SK-N-SH (cell line): ENCODE results near the gene C1orf216. TPM values are rescaled to one million over a fixed set of nuclear protein-coding genes. Genes with fewer than 3 reads are reported as not detected.
A peak's percentile ranks its signal among the peaks of the same experiment; 100 is the strongest.

Source experiments
- CTCF ChIA-PET: fragments of 300-600, 350-600 bp; formaldehyde crosslinking; extraction: SDS; loops from one replicate; lab custom pipeline; 2021; lab: Yijun Ruan, JAX
- POLR2A ChIA-PET: fragments of 350-600 bp; sonication (Branson Sonifier 250); formaldehyde crosslinking; extraction: SDS; loops from one replicate; lab custom pipeline; 2020; ENCODE audit warnings: antibody characterized with exemption, inconsistent platforms; lab: Yijun Ruan, JAX
- DNase-seq: peaks from one replicate; pipeline ENCODE4 v3.0.0; 2012
- H2AFZ ChIP-seq: fragments of 200-600 bp; sonication (generic); 2 replicates; pipeline ENCODE4 v1.8.1; 2016; ENCODE audit warnings: antibody characterized with exemption, mild to moderate bottlenecking, low read depth
- H3F3A ChIP-seq: fragments of 200-600 bp; sonication (generic); replicated peaks from 2 replicates; pipeline ENCODE3; 2016; ENCODE audit warnings: antibody characterized with exemption, mild to moderate bottlenecking; ENCODE audit not compliant: insufficient read depth
- H3K27ac ChIP-seq, 2 experiments: fragments of 200-500 bp in 1 of 2; fragments of 200-600 bp in 1 of 2; sonication (Bioruptor generic) in 1 of 2; sonication (generic), shearing (Covaris generic) in 1 of 2; 2 replicates each; pipeline versions ENCODE4 v1.5.1 to v1.6.1; 2014 to 2016; ENCODE audit warnings: low read depth in 2 of 2, inconsistent platforms in 1 of 2, low read length in 1 of 2, mild to moderate bottlenecking in 1 of 2, mixed read lengths in 1 of 2
- H3K27me3 ChIP-seq: fragments of 200-600 bp; sonication (generic), shearing (Covaris generic); 2 replicates; pipeline ENCODE4 v1.6.1; 2016; ENCODE audit warnings: mixed run types; ENCODE audit not compliant: insufficient read depth
- H3K36me3 ChIP-seq, 2 experiments: fragments of 200-500 bp in 1 of 2; fragments of 200-600 bp in 1 of 2; sonication (Bioruptor generic) in 1 of 2; sonication (generic) in 1 of 2; replicated peaks in 1 of 2; 2 replicates each; pipeline versions ENCODE3 to v1.5.1; 2014 to 2016; ENCODE audit warnings: low read length in 1 of 2, mild to moderate bottlenecking in 1 of 2; ENCODE audit not compliant: insufficient read depth in 2 of 2, control insufficient read depth in 1 of 2
- H3K4me1 ChIP-seq, 2 experiments: fragments of 200-500 bp in 1 of 2; fragments of 200-600 bp in 1 of 2; sonication (Bioruptor generic) in 1 of 2; sonication (generic), shearing (Covaris generic) in 1 of 2; 2 replicates each; pipeline versions ENCODE4 v1.5.1 to v1.6.1; 2014 to 2016; ENCODE audit warnings: low read depth in 1 of 2, low read length in 1 of 2, mixed run types in 1 of 2; ENCODE audit not compliant: insufficient read depth in 2 of 2, control insufficient read depth in 1 of 2
- H3K4me2 ChIP-seq: fragments of 200-600 bp; sonication (generic), shearing (Covaris generic); 2 replicates; pipeline ENCODE4 v1.6.1; 2017; ENCODE audit warnings: mixed run types
- H3K4me3 ChIP-seq, 2 experiments: fragments of 200-500 bp in 1 of 2; fragments of 200-600 bp in 1 of 2; sonication (Bioruptor generic) in 1 of 2; sonication (generic), shearing (Covaris generic) in 1 of 2; 2 replicates each; pipeline versions ENCODE4 v1.5.1 to v1.8.1; 2014 to 2016; ENCODE audit warnings: low read depth in 2 of 2, inconsistent platforms in 1 of 2, low read length in 1 of 2, mild to moderate bottlenecking in 1 of 2, mixed read lengths in 1 of 2, moderate library complexity in 1 of 2
- H3K79me2 ChIP-seq: fragments of 200-600 bp; sonication (generic); 2 replicates; pipeline ENCODE4 v1.8.1; 2017; ENCODE audit warnings: mild to moderate bottlenecking; ENCODE audit not compliant: insufficient read depth
- H3K9ac ChIP-seq: fragments of 200-600 bp; sonication (generic); 2 replicates; pipeline ENCODE4 v1.6.1; 2017; ENCODE audit warnings: mixed run types
- H3K9me2 ChIP-seq: fragments of 200-600 bp; sonication (generic); 2 replicates; pipeline ENCODE4 v1.6.1; 2017; ENCODE audit warnings: mixed run types
- H3K9me3 ChIP-seq: fragments of 200-600 bp; sonication (generic); 2 replicates; pipeline ENCODE4 v1.6.1; 2017; ENCODE audit warnings: mixed run types, mild to moderate bottlenecking, moderate library complexity
- H4K20me1 ChIP-seq: fragments of 200-600 bp; sonication (generic); 2 replicates; pipeline ENCODE4 v1.6.1; 2017; ENCODE audit warnings: mild to moderate bottlenecking, mixed run types; ENCODE audit not compliant: insufficient read depth
- CTCF ChIP-seq: fragments of 200-600 bp; sonication (generic); IDR thresholded peaks from 2 replicates; pipeline ENCODE4 v1.6.1; 2017; ENCODE audit warnings: antibody characterized with exemption, mild to moderate bottlenecking, moderate library complexity
- ELF1 ChIP-seq: IDR thresholded peaks from 2 replicates; pipeline ENCODE4 v1.4.0; 2012
- EP300 ChIP-seq, 2 experiments: IDR thresholded peaks; 2 replicates each; pipeline versions ENCODE4 v1.4.0 to v1.6.1; 2012; ENCODE audit warnings: borderline replicate concordance in 1 of 2, low read depth in 1 of 2, low read length in 1 of 2
- EZH2phosphoT487 ChIP-seq: fragments of 200-600 bp; sonication (generic); IDR thresholded peaks from 2 replicates; pipeline ENCODE4 v1.6.1; 2017; ENCODE audit warnings: low read depth, mixed run types, mild to moderate bottlenecking, antibody characterized with exemption, moderate library complexity, borderline replicate concordance
- FOSL2 ChIP-seq: IDR thresholded peaks from 2 replicates; pipeline ENCODE4 v1.4.0; 2012; ENCODE audit warnings: low read depth, mild to moderate bottlenecking, moderate library complexity, borderline replicate concordance
- FOXJ3 ChIP-seq: sonication (generic); formaldehyde crosslinking; IDR thresholded peaks from 2 replicates; pipeline ENCODE4 v1.5.1; 2020; ENCODE audit warnings: mild to moderate bottlenecking, missing genetic modification reagents
- FOXM1 ChIP-seq: IDR thresholded peaks from 2 replicates; pipeline ENCODE4 v1.4.0; 2012; ENCODE audit warnings: low read depth, mild to moderate bottlenecking
- GABPA ChIP-seq: IDR thresholded peaks from 2 replicates; pipeline ENCODE4 v1.4.0; 2012; ENCODE audit warnings: low read depth, mild to moderate bottlenecking
- GATA2 ChIP-seq: sonication (generic); formaldehyde crosslinking; IDR thresholded peaks from 2 replicates; pipeline ENCODE4 v1.5.0; 2020; ENCODE audit warnings: mild to moderate bottlenecking, missing genetic modification reagents
- IRF3 ChIP-seq: fragments of 150-350 bp; IDR thresholded peaks from 2 replicates; pipeline ENCODE4 v1.6.1; 2016; ENCODE audit warnings: mild to moderate bottlenecking, low read depth, low read length
- MAX ChIP-seq: IDR thresholded peaks from 2 replicates; pipeline ENCODE4 v1.4.0; 2012; ENCODE audit warnings: low read depth
- MXI1 ChIP-seq: IDR thresholded peaks from 2 replicates; pipeline ENCODE4 v1.6.1; 2012; ENCODE audit warnings: mild to moderate bottlenecking, low read depth, low read length, improper control_type of control experiment
- NFIC ChIP-seq: IDR thresholded peaks from 2 replicates; pipeline ENCODE4 v1.4.0; 2012; ENCODE audit warnings: borderline replicate concordance
- NRF1 ChIP-seq: IDR thresholded peaks from 2 replicates; pipeline ENCODE4 v1.6.1; 2012; ENCODE audit warnings: low read depth, mild to moderate bottlenecking, low read length
- POLR2AphosphoS5 ChIP-seq: IDR thresholded peaks from 2 replicates; pipeline ENCODE4 v1.6.1; 2012; ENCODE audit warnings: low read depth, low read length
- RCOR1 ChIP-seq: fragments of 150-350 bp; IDR thresholded peaks from 2 replicates; pipeline ENCODE4 v1.6.1; 2017; ENCODE audit warnings: antibody characterized with exemption, low read length
- RFX5 ChIP-seq: IDR thresholded peaks from 2 replicates; pipeline ENCODE4 v1.6.1; 2012; ENCODE audit warnings: mild to moderate bottlenecking, improper control_type of control experiment, low read length
- SIN3A ChIP-seq: IDR thresholded peaks from 2 replicates; pipeline ENCODE4 v1.6.1; 2012; ENCODE audit warnings: low read depth, mild to moderate bottlenecking, low read length, moderate library complexity, borderline replicate concordance
- TAF1 ChIP-seq: IDR thresholded peaks from 2 replicates; pipeline ENCODE4 v1.6.1; 2012; ENCODE audit warnings: low read depth, mild to moderate bottlenecking, low read length, moderate library complexity, borderline replicate concordance
- TEAD4 ChIP-seq: IDR thresholded peaks from 2 replicates; pipeline ENCODE4 v1.4.0; 2012; ENCODE audit warnings: mild to moderate bottlenecking, borderline replicate concordance; ENCODE audit not compliant: insufficient read depth
- USF1 ChIP-seq: IDR thresholded peaks from 2 replicates; pipeline ENCODE4 v1.4.0; 2012; ENCODE audit warnings: low read depth, borderline replicate concordance
- USF2 ChIP-seq: fragments of 150-350 bp; IDR thresholded peaks from 2 replicates; pipeline ENCODE4 v1.6.1; 2017; ENCODE audit warnings: antibody characterized with exemption, low read length, low read depth, borderline replicate concordance
- YY1 ChIP-seq: IDR thresholded peaks from 2 replicates; pipeline ENCODE4 v1.4.0; 2012; ENCODE audit warnings: low read depth, mild to moderate bottlenecking
- WGBS: methylation state at CpG from one replicate; pipeline ENCODE4 v1.1.6; 2017; ENCODE audit warnings: low lambda C conversion rate; 5-methylcytosine and 5-hydroxymethylcytosine counted together
- polyA plus RNA-seq, 3 experiments: library from polyadenylated mRNA; depleted of rRNA; stranded (reverse); fragments of >200 nt; gene quantifications; 2 replicates each; pipeline ENCODE4 v1.2.3, GENCODE V29; 2012

The C1orf216 gene
- polyA plus RNA-seq (2012; rRNA removed) = 20.0 and 28.3 TPM in 2 replicates
- polyA plus RNA-seq (2012; cell fraction: cytosol; rRNA removed) = 21.3 and 24.0 TPM in 2 replicates
- 29.3 and 44.4 TPM in 2 replicates for polyA plus RNA-seq (2012; cell fraction: nucleus; rRNA removed)

- peak within 1 kb of the TSS; percentile 80 for H3K9ac ChIP-seq
- peaks cover 12% of the 10 kb centered on the region in 2 experiments for H3K36me3 ChIP-seq
- peak; percentile 90 for DNase-seq
- TF ChIP-seq FOXJ3 (CRISPR knock-in tag) (no peak), FOXM1 (no peak), GATA2 (CRISPR knock-in tag) (no peak), EP300 (IDR thresholded peaks at IDR 0.05; ENCODE audit: borderline replicate concordance in 1 of 2, low read depth in 1 of 2, low read length in 1 of 2) (no peak), USF2 (no peak), USF1 (peak; percentile 85), CTCF (no peak), NFIC (peak; percentile 48), RCOR1 (no peak), RFX5 (no peak), TEAD4 (0 out of 2 replicates have a peak, but pooled peaks have one; percentile 14), GABPA (peak; percentile 51; the same call in 1 of the 2 replicates), SIN3A (0 out of 2 replicates have a peak, but pooled peaks have one; percentile 14), POLR2AphosphoS5 (peak; percentile 66), EZH2phosphoT487 (no peak), TAF1 (peak; percentile 21), FOSL2 (no peak), IRF3 (no peak), NRF1 (peak; percentile 72), MXI1 (peak; percentile 89), ELF1 (peak; percentile 33; the same call in 1 of the 2 replicates), YY1 (no peak), MAX (peak; percentile 87)
- CTCF ChIA-PET = interaction anchor here (1.0 to 5.6 kb wide), 5 partner anchors 9 to 150 kb away, joined by 3 to 124 read pairs (median 18); no protein-coding TSS in a partner anchor
- H3K4me1 ChIP-seq = peaks cover 0 to 24% of the 10 kb centered on the region in 2 experiments; a peak in 2 of 4 replicates
- H3K27ac ChIP-seq = peak within 1 kb of the TSS; percentile 74 to 80
- peak within 1 kb of the TSS; percentile 92 for H3K4me2 ChIP-seq
- H3K9me2 ChIP-seq = no peaks in the 10 kb centered on the region
- peaks cover 10% of the 10 kb centered on the region for H4K20me1 ChIP-seq
- no peaks in the 10 kb centered on the region for H3K27me3 ChIP-seq
- H3F3A ChIP-seq = peaks cover 16% of the 10 kb centered on the region
- H3K79me2 ChIP-seq = peaks cover 41% of the 10 kb centered on the region; the same call in 1 of the 2 replicates
- POLR2A ChIA-PET = interaction anchor here (0.9 to 1.4 kb wide), 2 partner anchors 11 to 152 kb away, joined by 3 read pairs; no protein-coding TSS in a partner anchor
- 20% methylated on average over 24 of the region's 76 CpGs for WGBS
- no peaks in the 10 kb centered on the region for H3K9me3 ChIP-seq
- H3K4me3 ChIP-seq = peak within 1 kb of the TSS; percentile 71 to 85
- peak within 1 kb of the TSS; percentile 85 for H2AFZ ChIP-seq
These were observed at the start of gene C1orf216 for GRCh38 chr1:35718492-35719336. Gene C1orf216, minus strand, starts transcription at chr1:35718884. Its CDS starts 2,563 bp downstream, at chr1:35716321.
